Measurements from ENCODE around the gene HS2ST1.

GRCh38 chr1:87129038-87129437 lies 214.6 kb downstream of the HS2ST1 start:
- no peak for TF ChIP-seq EP300 (IDR thresholded peaks at IDR 0.05)
- TF ChIP-seq CTCF (IDR thresholded peaks at IDR 0.05) = no peak

All from ovary (tissue), 3 donors.